Spleen (tissue), 11 donors: Measurements from ENCODE around the gene FGD4. TPM values are rescaled to one million over a fixed set of nuclear protein-coding genes. Genes with fewer than 3 reads are reported as not detected.

Experiments
- DNase-seq: peaks from one replicate; pipeline ENCODE4 v3.0.0-alpha.2; 2020
- H3K27ac ChIP-seq, 8 donors: fragments of 200-600 bp; sonication (generic) in 7 of 8; 1 replicate in 4 of 8; 2 replicates in 4 of 8; pipeline versions ENCODE4 v1.5.0 to v1.8.0; 2016 to 2021; ENCODE audit warnings: inconsistent platforms in 4 of 8, mild to moderate bottlenecking in 4 of 8, moderate library complexity in 1 of 8
- H3K27me3 ChIP-seq, 7 donors: fragments of 200-600 bp; sonication (generic) in 6 of 7; replicated peaks in 1 of 7; 1 replicate in 4 of 7; 2 replicates in 3 of 7; pipeline versions ENCODE4 v1.5.0 to v1.8.0; 2016 to 2021; ENCODE audit warnings: inconsistent platforms in 3 of 7, mild to moderate bottlenecking in 1 of 7
- H3K36me3 ChIP-seq, 6 donors: fragments of 200-600 bp; sonication (generic) in 5 of 6; 1 replicate in 4 of 6; 2 replicates in 2 of 6; pipeline versions ENCODE4 v1.5.0 to v1.8.0; 2016 to 2021; ENCODE audit warnings: inconsistent platforms in 2 of 6
- H3K4me1 ChIP-seq, 6 donors: fragments of 200-600 bp; sonication (generic) in 5 of 6; 1 replicate in 3 of 6; 2 replicates in 3 of 6; pipeline versions ENCODE4 v1.5.0 to v1.8.0; 2016 to 2021; ENCODE audit warnings: inconsistent platforms in 3 of 6
- H3K4me3 ChIP-seq, 8 donors: fragments of 200-600 bp; sonication (generic) in 7 of 8; 1 replicate in 4 of 8; 2 replicates in 4 of 8; pipeline versions ENCODE4 v1.5.0 to v1.8.0; 2016 to 2021; ENCODE audit warnings: inconsistent platforms in 4 of 8, mild to moderate bottlenecking in 4 of 8, moderate library complexity in 2 of 8
- H3K9me3 ChIP-seq, 8 donors: fragments of 200-600 bp; sonication (generic) in 7 of 8; 1 replicate in 4 of 8; 2 replicates in 4 of 8; pipeline versions ENCODE4 v1.5.0 to v1.8.0; 2016 to 2021; ENCODE audit warnings: inconsistent platforms in 4 of 8
- POLR2A ChIP-seq, 3 donors: fragments of 450-650 bp; IDR thresholded peaks; one replicate each; pipeline ENCODE4 v1.5.1; 2017; ENCODE audit warnings: antibody characterized with exemption in 3 of 3, mild to moderate bottlenecking in 1 of 3
- POLR2AphosphoS5 ChIP-seq, 3 donors: sonication (generic); formaldehyde crosslinking; IDR thresholded peaks; one replicate each; pipeline ENCODE4 v1.5.1; 2017; ENCODE audit warnings: antibody characterized with exemption in 3 of 3
- WGBS, 5 donors: extraction: QIAGEN DNeasy Blood & Tissue Kit in 3 of 5; methylation state at CpG; one replicate each; pipeline versions ENCODE4 v1.1.5 to v1.1.7; 2013 to 2018; 5-methylcytosine and 5-hydroxymethylcytosine counted together
- intact Hi-C: fragments of 100-400 bp; cut with DNase I; formaldehyde crosslinking; loops from one replicate; pipeline ENCODE4 v1.15.0; 2023; ENCODE audit warnings: low total_unique reads
- polyA plus RNA-seq, 3 donors: library from polyadenylated mRNA; stranded (reverse); fragments of 200-250 nt; gene quantifications; one replicate each; pipeline ENCODE4 v1.2.1, GENCODE V29; 2013
- total RNA-seq, 7 donors: library from RNA; depleted of rRNA in 3 of 7; stranded (reverse); fragments of >200 nt in 3 of 7; fragmentation: NEBNext Ultra II Directional in 4 of 7; extraction: Animal tissue kit (Norgen Biotek cat#: 25700) in 4 of 7; gene quantifications; one replicate each; pipeline versions ENCODE4 v1.1.0 to v1.2.1, GENCODE V29; 2016 to 2021
- TF ChIP-seq, protein P1 (sequence below), 11 experiments: fragments of 200-600 bp in 7 of 11; fragments of 450-650 bp in 4 of 11; sonication (generic) in 4 of 11; IDR thresholded peaks in 8 of 11; conservative IDR thresholded peaks in 3 of 11; 1 replicate in 7 of 11; 2 replicates in 4 of 11; pipeline versions ENCODE4 v1.4.0 to v1.8.0; 2016 to 2021; ENCODE audit warnings: antibody characterized with exemption in 11 of 11, inconsistent platforms in 4 of 11, mild to moderate bottlenecking in 1 of 11
- donor health status: healthy with polysubstance abuse.
- donor health status: DM: no; HTN: no; CAD: no; lungs with moderate emphysema.
- donor health status: DM: no; HTN: no; CAD: no.
- donor health status: Bipolar disorder and iron deficiency.
- donor health status: healthy.
- donor health status: DM: no; HTN: no; CAD: no.
- donor health status: DM: yes; HTN: yes; CAD: no.

The FGD4 gene
- total and polyA plus RNA-seq, 10 donors = 1.0 to 44.4 (median 25.7) TPM

DNA sequence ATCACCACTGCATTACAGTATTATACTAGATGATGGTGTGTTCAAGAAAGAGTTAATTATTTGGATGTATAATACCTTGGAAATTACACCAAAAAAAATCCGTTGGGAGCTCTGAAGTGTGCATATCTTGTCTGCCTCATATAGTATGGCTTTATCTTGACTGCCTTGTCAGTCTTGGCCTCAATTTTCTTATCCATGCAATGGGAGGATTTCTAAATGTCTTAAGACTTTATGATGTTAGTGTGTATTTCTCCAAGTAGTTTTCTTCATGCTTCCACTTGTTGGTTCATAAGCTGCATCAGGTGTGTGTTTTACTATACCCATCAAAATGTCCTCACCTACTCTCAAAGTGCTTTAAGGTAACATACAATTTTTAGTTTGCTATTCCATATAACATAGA, 84.6 kb downstream of the FGD4 start:
- intact Hi-C loops = no loop called here
- no peak overlapping the region for H3K4me3 ChIP-seq
- H3K9me3 ChIP-seq = no peaks in the 10 kb centered on the region
- H3K36me3 ChIP-seq = no peaks in the 10 kb centered on the region
- no peaks in the 10 kb centered on the region for H3K27me3 ChIP-seq
- peak overlapping the region in 7 of 8 donors; percentile 52 to 90 (median 79) for H3K27ac ChIP-seq
- 42 to 77% (median 56%) methylated on average over 1 of the region's 1 CpG for WGBS, 5 donors
- no peak for TF ChIP-seq POLR2A (IDR thresholded peaks at IDR 0.05)
- TF ChIP-seq POLR2AphosphoS5 (IDR thresholded peaks at IDR 0.05) = no peak
- TF ChIP-seq, protein P1, sequence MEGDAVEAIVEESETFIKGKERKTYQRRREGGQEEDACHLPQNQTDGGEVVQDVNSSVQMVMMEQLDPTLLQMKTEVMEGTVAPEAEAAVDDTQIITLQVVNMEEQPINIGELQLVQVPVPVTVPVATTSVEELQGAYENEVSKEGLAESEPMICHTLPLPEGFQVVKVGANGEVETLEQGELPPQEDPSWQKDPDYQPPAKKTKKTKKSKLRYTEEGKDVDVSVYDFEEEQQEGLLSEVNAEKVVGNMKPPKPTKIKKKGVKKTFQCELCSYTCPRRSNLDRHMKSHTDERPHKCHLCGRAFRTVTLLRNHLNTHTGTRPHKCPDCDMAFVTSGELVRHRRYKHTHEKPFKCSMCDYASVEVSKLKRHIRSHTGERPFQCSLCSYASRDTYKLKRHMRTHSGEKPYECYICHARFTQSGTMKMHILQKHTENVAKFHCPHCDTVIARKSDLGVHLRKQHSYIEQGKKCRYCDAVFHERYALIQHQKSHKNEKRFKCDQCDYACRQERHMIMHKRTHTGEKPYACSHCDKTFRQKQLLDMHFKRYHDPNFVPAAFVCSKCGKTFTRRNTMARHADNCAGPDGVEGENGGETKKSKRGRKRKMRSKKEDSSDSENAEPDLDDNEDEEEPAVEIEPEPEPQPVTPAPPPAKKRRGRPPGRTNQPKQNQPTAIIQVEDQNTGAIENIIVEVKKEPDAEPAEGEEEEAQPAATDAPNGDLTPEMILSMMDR (IDR thresholded peaks at IDR 0.05 in 8 of 11, conservative IDR thresholded peaks at IDR 0.05 in 3 of 11) = no peak
- H3K4me1 ChIP-seq = peaks cover 14 to 51% (median 31%) of the 10 kb centered on the region in 6 donors
- no peak for DNase-seq

DNA sequence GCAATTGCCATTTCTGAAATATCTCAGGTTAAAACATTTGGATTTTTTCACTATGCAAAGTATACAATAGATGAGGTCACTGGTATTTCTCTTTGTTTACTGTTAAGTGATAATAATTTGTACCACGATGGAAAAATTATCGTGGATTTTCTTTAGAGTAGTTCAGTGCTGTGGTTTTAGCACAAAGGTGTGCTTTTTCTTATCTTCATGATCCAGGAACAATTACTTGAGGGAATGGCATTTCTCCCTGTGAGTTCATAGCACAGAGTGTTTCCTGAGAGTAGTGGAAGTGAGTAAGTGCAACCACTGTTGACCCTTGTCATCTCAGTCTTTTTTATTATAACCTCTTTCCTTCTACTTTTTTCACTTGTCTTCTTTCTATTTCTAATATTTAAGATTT, 86.8 kb downstream of the FGD4 start:
- Histone ChIP-seq H3K4me1 (peaks cover 14 to 42% (median 29%) of the 10 kb centered on the region in 6 donors), H3K27me3 (no peaks in the 10 kb centered on the region), H3K27ac (peak overlapping the region in 7 of 8 donors; percentile 77 to 90 (median 90)), H3K9me3 (no peaks in the 10 kb centered on the region), H3K36me3 (no peaks in the 10 kb centered on the region), H3K4me3 (peak overlapping the region in 4 of 8 donors; percentile 2 to 61 (median 14))
- TF ChIP-seq POLR2A (IDR thresholded peaks at IDR 0.05) (no peak), POLR2AphosphoS5 (IDR thresholded peaks at IDR 0.05) (no peak)
- 4 to 17% (median 10%) methylated on average over 2 of the region's 2 CpGs for WGBS, 5 donors
- intact Hi-C loops = no loop called here
- DNase-seq = no peak

DNA sequence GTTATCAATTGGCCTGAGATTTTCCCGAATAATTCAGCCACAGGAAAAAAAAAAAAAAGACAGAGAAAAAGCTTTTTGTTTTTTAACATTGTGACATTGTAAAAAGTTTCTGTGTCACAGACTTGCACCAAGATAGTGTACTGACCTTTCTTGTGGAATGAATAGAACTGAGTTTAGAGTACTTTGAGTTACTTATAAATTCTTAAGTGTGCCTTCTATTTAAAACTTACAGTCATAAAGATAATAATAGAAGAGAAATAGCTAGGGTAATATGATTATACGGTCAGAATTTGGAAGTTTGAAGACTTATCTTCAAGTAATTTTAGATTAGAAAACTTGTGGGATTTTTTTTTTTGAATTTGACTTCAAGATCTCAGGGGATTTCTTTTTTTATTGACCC, 88.8 kb downstream of the FGD4 start:
- Histone ChIP-seq H3K4me1 (peaks cover 4 to 26% (median 10%) of the 10 kb centered on the region in 6 donors), H3K36me3 (no peaks in the 10 kb centered on the region), H3K9me3 (no peaks in the 10 kb centered on the region), H3K4me3 (peak overlapping the region in 1 of 8 donors; percentile 61), H3K27me3 (no peaks in the 10 kb centered on the region), H3K27ac (peak overlapping the region in 1 of 8 donors; percentile 90)
- TF ChIP-seq POLR2AphosphoS5 (IDR thresholded peaks at IDR 0.05) = no peak
- TF ChIP-seq POLR2A (IDR thresholded peaks at IDR 0.05) = no peak
- TF ChIP-seq, protein P1 (IDR thresholded peaks at IDR 0.05 in 8 of 11, conservative IDR thresholded peaks at IDR 0.05 in 3 of 11) = no peak
- no peak for DNase-seq
- 79 to 93% (median 83%) methylated on average over 2 of the region's 2 CpGs for WGBS, 5 donors
- intact Hi-C loops = no loop called here

DNA sequence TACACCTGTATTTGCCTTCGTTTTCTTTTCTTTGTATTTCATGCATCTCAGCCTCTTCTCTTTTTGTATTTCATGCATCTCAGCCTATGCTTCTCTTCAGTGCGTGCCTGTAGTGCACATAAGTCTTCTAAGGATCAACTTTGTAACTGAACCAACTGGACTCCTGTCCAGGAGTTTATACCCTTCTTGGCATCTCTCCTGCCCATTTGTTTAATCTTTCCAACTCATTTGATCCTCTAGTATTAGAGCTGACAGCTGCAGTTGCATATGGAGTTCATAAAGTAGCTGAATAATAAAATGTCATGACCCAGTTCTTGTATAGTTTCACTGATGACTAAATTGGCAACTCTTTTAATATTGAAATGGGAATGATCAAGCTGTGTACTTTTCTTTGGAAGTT, 89.7 kb downstream of the FGD4 start:
- Histone ChIP-seq H3K27ac (peak overlapping the region in 1 of 8 donors; percentile 1), H3K4me3 (no peak overlapping the region), H3K4me1 (peaks cover 0 to 26% (median under 1%) of the 10 kb centered on the region in 6 donors), H3K27me3 (no peaks in the 10 kb centered on the region), H3K36me3 (no peaks in the 10 kb centered on the region), H3K9me3 (no peaks in the 10 kb centered on the region)
- DNase-seq = no peak
- TF ChIP-seq POLR2A (IDR thresholded peaks at IDR 0.05) (no peak), POLR2AphosphoS5 (IDR thresholded peaks at IDR 0.05) (no peak)
- TF ChIP-seq, protein P1 (IDR thresholded peaks at IDR 0.05 in 8 of 11, conservative IDR thresholded peaks at IDR 0.05 in 3 of 11) = no peak
- intact Hi-C loops = no loop called here
- 37 to 88% (median 76%) methylated on average over 2 of the region's 2 CpGs for WGBS, 5 donors

DNA sequence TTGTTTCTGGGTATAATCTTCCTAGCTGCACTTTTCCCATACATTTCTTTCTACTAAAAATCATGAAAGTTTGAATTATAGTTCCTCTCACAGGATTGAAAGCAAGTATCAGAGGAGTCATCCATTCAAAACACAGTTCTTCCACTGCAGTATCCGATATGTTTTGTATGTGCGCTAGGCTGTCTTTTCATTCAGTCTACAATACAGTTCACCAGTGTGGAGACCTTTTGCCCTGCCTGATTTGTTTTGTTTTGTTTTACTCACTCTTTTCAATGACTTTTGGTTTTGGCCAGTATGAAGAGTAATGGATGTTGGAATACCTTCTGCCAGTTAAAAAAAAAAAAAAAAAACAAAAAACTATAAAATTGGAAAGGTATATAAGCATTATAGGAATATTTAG, 91.4 kb downstream of the FGD4 start:
- Histone ChIP-seq H3K9me3 (no peaks in the 10 kb centered on the region), H3K36me3 (no peaks in the 10 kb centered on the region), H3K27me3 (no peaks in the 10 kb centered on the region), H3K27ac (no peak overlapping the region), H3K4me3 (no peak overlapping the region), H3K4me1 (peaks cover 0 to 38% (median 1%) of the 10 kb centered on the region in 6 donors)
- intact Hi-C loops = no loop called here
- WGBS, 5 donors = 94 to 99% (median 98%) methylated on average over 2 of the region's 2 CpGs
- no peak for DNase-seq
- TF ChIP-seq POLR2AphosphoS5 (IDR thresholded peaks at IDR 0.05) = no peak
- TF ChIP-seq POLR2A (IDR thresholded peaks at IDR 0.05) = no peak
- TF ChIP-seq, protein P1 (IDR thresholded peaks at IDR 0.05 in 8 of 11, conservative IDR thresholded peaks at IDR 0.05 in 3 of 11) = no peak
